Germinal center (tissue), 1 donor: ENCODE results near the gene NAV2.
"Not testable (repeated sequence)": the region's sequence is repeated elsewhere in the genome, so short reads cannot be mapped to it uniquely, and the experiment has no call there.

Source experiments
- DNase-seq: peaks from one replicate; pipeline ENCODE4 v3.0.0; 2012; ENCODE audit warnings: mixed read lengths, low spot score

Gene NAV2

GRCh38 chr11:19892876-19893275 lies 180.2 kb downstream of the NAV2 start:
- no peak for DNase-seq

GRCh38 chr11:19894404-19894803 lies 181.8 kb downstream of the NAV2 start:
- no peak for DNase-seq

GRCh38 chr11:19895037-19895436 lies 182.4 kb downstream of the NAV2 start:
- not testable (repeated sequence) for DNase-seq

GRCh38 chr11:19895776-19896175 lies 183.1 kb downstream of the NAV2 start:
- no peak for DNase-seq

GRCh38 chr11:19903620-19904069 lies 191.0 kb downstream of the NAV2 start:
- DNase-seq, result peak; percentile 32

GRCh38 chr11:19905280-19905853 lies 192.7 kb downstream of the NAV2 start:
- peak; percentile 11 for DNase-seq

GRCh38 chr11:19906126-19906525 lies 193.5 kb downstream of the NAV2 start:
- DNase-seq, result no peak

- DNase-seq, result no peak
These were observed 194.5 kb downstream of the NAV2 start for GRCh38 chr11:19907008-19907579.

GRCh38 chr11:19907839-19908238 lies 195.2 kb downstream of the NAV2 start:
- no peak for DNase-seq

GRCh38 chr11:19910931-19911330 lies 198.3 kb downstream of the NAV2 start:
- no peak for DNase-seq

GRCh38 chr11:19912115-19912957 lies 199.7 kb downstream of the NAV2 start:
- DNase-seq, result no peak

GRCh38 chr11:19912958-19913892 lies 200.6 kb downstream of the NAV2 start:
- no peak for DNase-seq

GRCh38 chr11:19913893-19914249 lies 201.2 kb downstream of the NAV2 start:
- DNase-seq, result no peak

- DNase-seq, result no peak
These were observed 203.2 kb downstream of the NAV2 start for GRCh38 chr11:19915808-19916207.

- DNase-seq, result no peak
These were observed 204.4 kb downstream of the NAV2 start for GRCh38 chr11:19917069-19917468.

- DNase-seq, result no peak
These were observed 205.8 kb downstream of the NAV2 start for GRCh38 chr11:19918302-19919049.

- DNase-seq, result no peak
These were observed 206.5 kb downstream of the NAV2 start for GRCh38 chr11:19919050-19919561.

GRCh38 chr11:19920982-19921381 lies 208.3 kb downstream of the NAV2 start:
- no peak for DNase-seq

- no peak for DNase-seq
These were observed 209.5 kb downstream of the NAV2 start for GRCh38 chr11:19921976-19922688.

- no peak for DNase-seq
These were observed 210.0 kb downstream of the NAV2 start for GRCh38 chr11:19922689-19923035.

GRCh38 chr11:19923626-19924025 lies 211.0 kb downstream of the NAV2 start:
- no peak for DNase-seq
